ENCODE data around the gene PCNX1.
"Not testable (repeated sequence)": the region's sequence is repeated elsewhere in the genome, so short reads cannot be mapped to it uniquely, and the experiment has no call there.

Gene PCNX1

DNA sequence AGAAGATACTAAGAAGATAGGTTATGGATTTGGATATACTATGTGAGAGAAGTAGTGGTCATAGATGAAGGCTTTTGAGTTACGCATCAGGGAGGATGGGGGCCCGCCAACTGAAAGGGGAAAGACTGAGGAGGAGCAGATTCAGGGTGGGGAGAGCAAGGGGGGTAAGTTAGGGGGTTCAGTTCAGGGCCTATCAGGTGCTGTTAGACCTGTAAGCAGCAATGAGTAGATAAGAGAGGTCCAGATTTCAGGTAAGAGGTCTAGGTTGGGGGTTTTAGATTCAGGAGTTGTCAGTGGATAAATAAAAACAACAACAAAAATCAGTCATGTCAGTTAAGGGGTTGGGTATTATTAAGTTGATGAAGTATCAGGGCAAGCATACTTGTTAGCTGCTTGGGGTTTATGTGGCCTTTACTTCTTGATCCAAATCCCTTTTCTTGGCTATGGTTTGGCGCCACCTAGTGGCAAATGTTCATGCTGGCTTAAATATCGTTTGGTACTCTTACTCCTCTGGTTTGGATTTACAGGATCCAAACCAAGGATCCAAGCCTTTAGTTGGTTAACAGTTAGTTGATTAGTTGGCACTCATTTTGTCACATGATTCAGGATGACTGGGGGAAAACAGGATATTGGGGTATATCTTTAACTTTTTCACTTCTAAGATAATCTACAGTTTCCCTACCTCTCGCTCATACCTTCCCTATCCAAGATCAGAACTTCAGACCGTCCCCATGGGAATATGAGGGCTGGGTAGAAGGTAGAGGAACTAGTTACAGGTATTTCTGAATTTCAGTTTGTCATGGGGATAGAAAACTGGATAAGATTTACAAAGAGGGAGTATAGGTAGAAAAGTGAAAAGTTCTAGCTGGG is 65.1 kb downstream of the PCNX1 start:
- peak; percentile 61 for DNase-seq

DNA sequence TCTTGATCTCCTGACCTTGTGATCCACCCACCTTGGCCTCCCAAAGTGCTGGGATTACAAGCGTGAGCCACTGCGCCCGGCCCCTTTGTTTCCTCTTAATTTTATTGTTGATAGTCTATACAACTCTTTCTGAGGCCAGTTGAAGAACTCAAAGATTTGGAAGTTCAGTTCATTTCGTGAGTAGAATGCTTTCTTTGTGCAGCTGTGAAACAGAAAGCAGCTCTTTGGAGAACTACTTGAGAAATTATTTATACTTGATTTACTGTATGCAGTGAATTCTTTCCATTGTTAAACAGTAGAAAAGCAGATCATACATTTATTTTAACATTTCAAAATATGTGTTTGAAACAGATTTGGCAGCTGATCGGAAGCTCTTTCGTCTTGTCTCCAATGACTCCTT is 69.3 kb downstream of the PCNX1 start:
- DNase-seq: no peak

DNA sequence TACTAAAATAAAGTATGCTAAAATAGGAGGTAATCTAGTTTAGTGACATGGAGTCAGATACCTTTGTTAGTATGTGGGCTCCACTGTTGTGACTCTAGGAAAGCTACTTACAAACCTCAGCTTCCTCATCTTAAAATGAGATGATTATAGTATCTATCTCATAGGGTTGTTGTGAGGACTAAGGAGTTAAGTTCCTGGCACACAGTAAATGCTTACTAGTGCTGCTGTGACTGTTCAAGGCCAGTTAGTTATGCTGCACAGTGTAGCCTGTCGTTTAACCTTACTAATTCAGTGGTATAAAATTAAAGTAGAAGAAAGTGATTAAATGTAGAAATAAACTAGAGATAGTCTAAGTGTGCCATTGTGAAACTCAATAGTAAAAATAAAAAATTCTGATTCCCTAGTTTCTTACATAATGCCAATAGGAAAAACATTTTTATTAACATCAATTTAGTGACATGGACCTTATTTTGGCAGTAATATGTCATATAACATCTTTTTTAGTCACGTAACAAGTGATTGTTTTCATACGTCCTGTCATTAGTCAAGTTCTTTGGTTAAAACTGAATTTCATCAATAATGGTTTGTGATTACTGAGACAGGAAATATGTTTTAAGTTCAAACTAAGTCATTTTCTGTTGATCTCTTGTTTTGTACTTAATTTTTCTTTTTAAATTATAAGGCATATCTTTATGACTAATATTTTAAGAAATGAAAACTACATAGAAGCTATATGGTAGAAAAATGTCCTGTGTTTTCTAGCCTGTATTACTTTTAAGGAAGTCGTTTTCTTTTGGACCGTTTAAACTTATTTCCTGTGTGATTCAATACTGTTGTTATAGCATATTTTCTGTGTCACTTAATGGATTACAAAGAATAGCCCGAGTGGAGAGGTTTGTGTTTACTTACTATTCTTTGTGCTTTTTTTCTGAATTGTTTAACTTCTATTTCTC is 74.0 kb downstream of the PCNX1 start:
- DNase-seq: no peak

DNA sequence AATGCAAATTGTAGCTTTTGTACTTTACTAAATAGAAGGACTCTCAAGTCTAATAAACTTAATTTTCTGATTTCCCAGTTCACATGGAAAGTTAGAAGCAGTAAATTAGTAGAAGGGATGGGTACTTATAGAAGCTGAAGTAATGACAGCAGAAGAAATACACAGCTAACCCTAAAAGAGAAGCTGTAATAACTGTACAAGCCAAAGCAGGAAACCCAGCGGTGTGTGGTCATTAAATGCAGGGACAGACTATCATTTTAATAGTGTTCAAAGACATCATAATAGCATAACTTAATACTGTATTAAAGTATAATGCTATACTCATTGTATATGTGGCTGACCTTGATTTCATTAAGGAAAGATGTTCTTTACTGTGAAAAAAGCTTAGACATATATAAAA is 74.9 kb downstream of the PCNX1 start:
- DNase-seq: no peak

DNA sequence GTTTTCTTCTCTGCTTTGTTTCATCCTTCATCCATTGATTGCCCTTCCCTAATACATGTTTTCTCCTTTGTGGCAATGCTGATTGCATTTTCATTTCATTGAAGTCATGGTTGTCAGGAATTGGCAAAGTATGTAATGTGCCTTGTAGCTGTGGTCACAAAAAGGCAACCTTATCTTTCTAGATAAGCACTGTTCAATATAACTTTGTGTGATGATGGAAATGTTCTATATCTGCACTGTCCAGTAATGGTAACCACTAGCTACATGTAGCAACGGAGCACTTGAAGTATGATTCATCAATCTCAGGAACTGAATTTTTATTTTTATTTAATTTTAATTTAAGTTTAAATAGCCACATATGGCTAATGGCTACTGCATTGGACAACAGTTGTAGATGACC is 79.8 kb downstream of the PCNX1 start:
- DNase-seq: no peak

DNA sequence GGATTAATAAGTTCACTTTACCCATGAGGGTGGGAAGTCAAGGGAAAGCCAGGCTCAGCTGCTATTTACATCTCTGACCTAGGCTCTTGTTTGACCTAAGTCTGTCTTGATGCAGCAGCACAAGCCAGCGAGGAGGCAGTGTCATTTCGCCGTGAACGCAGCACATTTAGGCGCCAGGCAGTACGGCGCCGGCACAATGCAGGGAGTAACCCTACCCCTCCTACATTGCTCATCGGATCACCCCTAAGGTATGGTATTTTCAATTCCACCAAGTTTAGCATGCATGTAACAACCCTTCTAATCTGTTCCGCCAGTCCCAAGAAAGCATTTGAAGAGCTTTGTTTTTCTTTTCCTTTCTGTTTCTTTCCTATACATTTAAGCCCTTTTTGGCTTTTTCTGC is 81.2 kb downstream of the PCNX1 start:
- DNase-seq: no peak

DNA sequence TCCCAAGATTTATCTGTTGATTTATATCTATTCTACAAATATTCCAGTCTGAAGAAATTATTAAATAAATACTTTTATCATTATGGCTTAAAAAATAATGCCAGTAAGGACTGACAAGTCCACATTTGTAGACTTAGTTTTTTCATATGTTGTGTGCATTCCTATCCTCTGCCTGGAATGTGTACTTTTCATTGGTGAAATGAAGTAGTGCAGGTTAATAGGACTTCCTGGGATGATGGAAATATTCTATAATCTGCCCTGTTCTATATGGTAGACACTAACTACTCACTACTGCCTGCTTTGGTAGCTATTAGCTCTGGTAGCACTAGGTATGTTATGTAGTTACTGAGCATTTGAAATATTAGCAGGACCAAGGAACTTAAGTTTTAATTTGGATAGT is 86.7 kb downstream of the PCNX1 start:
- DNase-seq: no peak

DNA sequence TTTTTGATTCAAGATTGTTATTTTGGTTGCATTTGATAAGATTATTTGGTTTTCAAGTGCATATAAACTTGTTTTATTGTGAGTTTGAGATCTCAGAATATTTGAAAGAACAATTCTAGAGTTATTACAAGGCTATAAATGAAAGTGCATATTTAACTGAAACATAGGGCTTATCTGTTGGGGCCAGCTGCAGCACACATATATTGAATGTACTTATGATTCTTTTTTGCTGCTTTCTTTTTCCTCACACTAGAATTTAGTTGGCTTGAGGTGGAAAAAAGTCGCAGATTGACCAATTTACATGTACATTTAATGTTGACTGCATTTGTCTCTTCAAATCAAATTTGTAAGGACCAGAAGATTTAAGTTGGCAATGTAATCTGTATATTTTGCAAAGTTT is 88.0 kb downstream of the PCNX1 start:
- no peak for DNase-seq

DNA sequence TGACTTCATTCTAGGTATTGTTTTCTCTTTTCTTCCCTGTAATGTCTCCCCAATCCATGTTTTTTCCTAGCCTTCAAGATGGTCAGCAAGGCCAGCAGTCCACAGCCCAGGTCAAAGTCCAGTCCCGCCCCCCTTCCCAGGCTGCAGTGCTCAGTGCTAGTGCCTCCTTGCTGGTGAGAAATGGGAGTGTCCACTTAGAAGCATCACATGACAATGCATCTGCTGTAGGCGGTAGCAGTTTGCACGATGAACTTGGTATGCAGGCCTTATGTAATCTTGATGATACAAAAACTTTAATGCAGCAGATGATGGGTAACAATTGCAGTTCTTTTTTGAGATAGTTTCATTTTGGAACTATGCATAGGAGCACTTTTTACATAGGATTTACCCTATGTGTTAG is 88.4 kb downstream of the PCNX1 start:
- no peak for DNase-seq

DNA sequence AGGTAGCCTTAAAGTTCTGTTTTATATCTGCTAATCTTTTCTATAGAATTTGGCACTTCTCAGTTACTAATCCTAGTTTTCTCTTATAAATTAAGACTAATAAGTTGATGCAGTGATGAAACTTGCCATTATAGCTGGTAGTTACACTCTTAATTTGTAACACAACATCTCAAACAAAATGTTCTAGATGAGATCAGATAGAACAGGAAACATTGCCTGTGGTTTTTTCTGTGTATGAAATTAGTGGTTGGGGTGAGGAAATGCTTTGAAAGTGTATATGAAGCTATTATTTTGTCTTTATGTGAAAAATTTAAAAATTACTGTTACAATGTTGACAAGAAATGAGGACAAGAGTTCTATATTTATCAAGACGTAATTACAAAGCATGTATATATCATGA is 91.9 kb downstream of the PCNX1 start:
- no peak for DNase-seq

DNA sequence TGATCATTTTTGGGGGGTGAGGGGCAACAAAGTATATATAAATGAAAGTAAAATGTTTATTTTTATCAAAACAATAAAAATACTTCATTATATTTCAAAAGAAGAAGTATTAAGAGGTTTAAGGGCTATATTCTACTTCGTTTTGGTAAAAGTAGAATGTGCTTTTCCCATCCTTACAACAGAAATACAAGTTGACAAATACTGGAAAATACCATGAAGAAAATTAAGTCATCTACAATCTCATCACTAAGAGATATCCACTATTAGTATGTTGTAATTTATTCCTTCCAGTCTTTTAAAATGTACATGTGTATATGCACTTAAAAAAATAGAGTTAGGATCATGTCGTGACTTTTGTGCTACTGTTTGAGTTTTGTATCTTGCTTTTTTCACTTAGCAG is 92.8 kb downstream of the PCNX1 start:
- DNase-seq: no peak

DNA sequence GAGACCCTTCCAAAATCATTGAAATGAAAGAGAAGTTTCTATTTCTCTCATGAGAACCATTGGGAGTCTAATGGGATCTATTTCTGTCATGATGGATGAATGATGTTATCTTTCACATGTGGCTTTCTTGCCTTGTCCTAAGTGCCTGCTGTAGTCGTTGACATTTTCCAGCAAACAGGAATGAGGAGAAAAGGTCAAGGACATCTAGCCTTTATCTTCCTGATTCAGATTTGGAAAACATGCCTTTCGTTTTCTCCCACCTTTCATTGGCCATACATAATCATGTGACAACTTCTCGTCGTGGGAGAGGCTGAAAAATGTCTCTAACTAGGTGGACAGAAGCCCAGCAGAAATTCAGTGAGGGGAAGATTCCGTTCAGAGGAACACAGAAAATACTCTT is 94.5 kb downstream of the PCNX1 start:
- DNase-seq: no peak

DNA sequence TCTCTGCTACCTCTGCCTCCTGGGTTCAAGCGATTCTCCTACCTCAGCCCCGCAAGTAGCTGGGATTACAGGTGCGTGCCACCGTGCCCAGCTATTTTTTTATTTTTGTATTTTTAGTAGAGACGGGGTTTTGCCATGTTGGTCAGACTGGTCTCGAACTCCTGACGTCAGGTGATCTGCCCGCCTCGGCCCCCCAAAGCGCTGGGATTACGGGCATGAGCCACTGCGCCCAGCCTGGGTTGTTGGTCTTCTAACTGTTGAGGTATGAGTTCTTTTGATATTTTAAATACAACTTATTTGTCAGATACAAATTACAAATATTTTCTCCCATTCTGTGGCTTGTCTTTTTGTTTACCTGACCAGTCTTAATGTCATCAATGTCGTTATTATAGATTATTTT is 95.9 kb downstream of the PCNX1 start:
- DNase-seq: no peak

DNA sequence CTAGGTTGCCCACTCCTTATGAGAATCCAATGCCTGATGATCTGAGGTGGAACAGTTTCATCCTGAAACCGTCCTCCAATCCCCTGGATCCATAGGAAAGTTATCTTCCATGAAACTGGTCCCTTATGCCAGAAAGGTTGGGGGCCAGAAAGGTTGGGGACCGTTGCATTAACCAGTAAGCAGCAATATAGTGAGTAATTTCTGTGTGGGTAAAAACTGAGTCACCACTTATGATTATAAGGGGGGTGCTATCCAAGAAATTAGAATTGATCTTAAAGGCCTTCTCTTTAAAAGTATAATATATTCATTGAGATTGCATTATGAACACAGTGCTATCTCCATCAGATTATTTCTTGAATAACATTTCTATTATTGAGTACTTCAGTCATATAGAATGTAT is 97.2 kb downstream of the PCNX1 start:
- DNase-seq: no peak

DNA sequence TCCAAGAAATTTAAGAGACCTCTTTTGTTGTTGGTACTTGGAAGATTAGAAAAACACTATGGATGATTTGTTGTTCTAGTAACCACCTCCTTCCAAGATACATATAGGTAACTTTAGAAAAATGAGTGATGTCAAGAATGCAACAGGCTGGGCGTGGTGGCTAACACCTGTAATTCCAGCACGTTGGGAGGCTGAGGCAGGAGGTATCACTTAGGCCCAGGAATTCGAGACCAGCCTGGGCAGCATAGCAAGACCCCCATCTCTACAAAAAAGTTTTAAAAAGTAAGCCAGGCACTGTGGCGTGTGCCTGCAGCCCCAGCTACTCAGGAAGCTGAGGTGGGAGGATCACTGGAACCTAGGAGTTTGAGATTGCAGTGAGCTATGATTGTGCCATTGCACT is 97.8 kb downstream of the PCNX1 start:
- no peak for DNase-seq

DNA sequence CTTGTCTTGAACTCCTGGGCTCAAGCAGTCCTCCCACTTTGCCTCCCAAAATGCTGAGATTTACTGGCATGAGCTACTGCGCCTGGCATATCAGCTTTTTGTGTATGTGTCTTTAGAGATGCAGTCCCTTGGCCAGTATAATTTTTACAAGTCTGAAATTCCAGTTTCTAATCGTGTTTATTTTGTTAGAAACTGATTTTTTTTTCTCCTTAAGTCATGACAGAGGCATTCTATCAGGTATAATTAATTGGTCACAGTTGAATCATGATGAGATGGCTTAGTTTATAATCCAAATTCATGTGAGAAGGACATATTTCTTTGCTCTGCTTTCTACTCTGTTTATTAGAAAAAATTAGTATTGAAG is 98.9 kb downstream of the PCNX1 start:
- DNase-seq: no peak

DNA sequence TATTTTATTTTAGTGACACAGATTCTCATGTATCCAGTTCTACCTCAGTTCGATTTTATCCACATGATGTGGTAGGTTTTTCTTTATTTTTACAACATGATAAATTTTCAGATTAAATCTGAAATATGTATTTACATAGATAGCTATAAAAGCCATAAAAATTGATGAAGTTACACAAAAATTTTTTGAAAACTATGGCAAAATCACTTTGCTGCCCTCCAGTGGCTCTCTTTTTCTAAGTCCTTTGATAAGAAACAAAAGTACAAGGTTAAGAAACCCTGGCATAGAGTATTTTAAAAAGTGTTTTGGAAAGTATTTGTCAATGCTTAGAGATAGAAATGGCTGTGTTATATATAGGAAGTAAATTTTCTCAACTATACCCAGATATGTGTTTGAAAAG is 104.2 kb downstream of the PCNX1 start:
- DNase-seq: no peak

DNA sequence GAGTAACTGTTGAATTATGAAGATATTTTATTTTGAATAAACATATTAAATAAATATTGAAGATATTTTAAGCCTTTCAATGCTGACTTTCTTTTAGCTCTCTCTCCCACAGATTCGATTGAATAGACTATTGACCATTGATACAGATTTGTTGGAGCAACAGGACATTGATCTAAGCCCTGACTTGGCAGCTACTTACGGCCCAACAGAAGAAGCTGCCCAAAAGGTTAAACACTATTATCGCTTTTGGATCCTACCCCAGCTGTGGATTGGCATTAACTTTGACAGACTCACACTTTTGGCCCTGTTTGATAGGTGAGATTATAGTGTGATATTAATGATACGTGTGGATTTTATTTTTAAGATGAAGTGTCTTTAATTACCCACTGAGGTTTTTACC is 105.6 kb downstream of the PCNX1 start:
- DNase-seq: no peak

DNA sequence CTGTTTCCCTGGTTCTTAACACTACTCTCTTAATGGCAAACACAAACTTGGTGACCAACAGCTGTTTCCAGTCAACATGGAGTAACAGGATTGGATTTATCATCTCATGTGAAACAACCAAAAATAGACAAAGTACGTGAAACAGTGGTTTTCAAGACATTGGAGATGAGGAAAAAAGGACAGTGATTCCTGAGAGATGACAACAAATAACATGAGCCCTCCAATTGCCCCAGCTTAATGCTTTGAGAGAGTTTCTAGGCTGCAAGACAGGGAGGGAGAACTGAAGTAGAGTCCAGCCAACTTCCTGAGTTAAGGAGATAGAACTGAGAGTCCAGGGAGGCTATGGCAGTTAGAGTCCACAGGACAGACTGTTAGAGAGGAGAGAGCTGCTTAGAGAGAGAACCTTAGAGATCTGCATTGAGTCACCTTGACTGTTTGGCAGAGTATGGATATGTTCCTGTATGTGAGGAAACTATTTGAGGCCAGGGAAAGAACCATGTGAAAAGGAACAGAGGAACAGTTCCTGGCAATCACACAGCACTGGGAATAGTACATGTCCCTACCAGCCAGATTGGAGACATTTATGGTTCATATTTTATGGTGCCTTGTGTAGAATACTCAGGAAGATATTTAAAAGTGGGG is 106.4 kb downstream of the PCNX1 start:
- no peak for DNase-seq

DNA sequence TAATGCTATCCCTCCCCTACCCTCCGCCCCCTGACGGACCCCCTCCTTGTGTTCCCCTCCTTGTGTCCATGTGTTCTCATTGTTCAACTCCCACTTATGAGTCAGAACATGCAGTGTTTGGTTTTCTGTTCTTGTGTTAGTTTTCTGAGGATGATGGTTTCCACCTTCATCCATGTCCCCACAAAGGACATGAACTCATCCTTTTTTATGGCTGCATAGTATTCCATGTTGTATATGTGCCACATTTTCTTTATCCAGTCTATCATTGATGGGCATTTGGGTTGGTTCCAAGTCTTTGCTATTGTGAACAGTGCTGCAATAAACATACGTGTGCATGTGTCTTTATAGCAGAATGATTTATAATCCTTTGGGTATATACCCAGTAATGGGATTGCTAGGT is 112.7 kb downstream of the PCNX1 start:
- not testable (repeated sequence) for DNase-seq

DNA sequence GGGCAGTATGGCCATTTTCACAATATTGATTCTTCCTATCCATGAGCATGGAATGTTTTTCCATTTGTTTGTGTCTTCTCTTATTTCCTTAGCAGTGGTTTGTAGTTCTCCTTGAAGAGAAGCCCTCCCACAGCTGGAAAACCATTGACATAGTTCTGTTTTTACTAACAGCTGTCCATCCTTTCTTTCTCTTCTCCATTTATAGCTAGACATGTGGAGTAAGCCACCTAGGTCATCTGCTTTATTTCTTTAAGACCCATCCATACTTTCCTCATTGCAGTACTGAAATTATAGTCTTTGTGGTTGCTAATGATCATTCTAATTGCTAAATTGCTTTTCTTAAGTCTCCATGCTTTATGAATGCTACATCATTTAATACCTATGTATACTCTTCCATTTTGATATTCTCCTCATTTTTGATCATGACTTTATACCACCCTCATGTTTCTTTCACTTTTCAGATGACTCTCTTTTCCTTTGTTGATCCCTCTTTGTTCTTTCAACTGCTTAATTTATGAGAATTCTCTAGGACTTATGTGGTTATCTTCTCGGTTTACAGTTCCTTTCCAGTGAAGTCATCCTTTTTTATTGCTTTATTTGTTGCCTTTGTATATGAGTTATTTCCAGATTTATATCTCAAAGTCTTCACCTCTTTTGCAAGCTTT is 114.2 kb downstream of the PCNX1 start:
- no peak for DNase-seq

DNA sequence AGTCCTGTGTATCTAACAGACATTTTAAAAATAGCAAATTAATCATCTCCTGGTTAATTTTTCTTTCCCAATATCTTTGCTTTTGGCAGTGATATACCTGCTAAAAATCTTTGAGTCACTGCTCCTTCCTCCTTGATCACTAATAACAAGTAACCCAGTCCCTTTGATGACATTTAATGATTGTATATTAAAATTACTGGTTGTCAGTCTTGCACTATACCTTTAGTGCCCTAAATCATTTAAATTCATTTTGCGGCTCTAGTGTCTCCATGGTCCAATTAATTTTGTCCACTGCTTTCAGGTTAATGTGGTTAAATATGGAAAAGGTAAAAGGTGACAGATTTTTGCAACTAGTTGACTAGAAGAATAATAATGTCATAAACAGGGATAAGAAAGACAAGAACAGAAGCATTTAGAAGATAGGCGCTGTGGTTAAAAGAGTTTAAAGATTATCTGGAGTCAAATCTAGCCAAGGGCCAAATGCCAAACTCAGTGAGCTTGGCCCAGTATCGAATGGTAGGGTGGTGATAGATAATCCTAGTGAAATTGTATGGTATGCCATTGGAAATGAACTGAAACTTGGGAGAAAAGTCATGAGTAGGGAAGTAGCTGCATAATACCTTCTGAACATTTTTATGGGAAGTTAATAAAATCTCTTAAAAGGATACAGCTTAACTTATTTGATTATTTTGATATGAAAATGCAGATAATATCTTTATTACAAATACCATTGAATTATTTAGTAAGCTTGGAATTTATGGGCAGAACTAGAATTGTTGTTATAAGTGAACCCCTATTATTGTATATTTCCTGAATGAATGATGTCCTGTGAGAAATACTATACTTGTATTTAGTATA is 115.0 kb downstream of the PCNX1 start:
- no peak for DNase-seq
